ENCODE data around the gene KSR2.
"Not testable (repeated sequence)": the region's sequence is repeated elsewhere in the genome, so short reads cannot be mapped to it uniquely, and the experiment has no call there.

DNA sequence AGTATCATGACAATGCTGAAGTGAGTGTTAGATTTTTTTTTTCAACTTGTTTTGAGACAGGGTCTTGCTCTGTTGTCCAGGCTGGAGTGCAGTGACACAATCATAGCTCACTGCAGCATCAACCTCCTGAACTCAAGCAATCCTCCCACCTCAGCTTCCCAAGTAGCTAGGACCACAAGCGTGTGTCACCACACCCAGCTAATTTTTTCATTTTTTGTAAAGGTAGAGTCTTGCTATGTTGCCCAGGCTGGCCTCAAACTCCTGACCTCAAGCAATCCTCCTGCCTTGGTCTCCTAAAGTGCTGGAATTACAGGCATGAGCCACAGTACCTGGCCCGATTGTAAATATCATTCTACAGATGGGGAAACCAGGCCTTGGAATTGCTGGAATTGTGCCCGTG, 94.6 kb downstream of the KSR2 start:
- not testable (repeated sequence) for TF ChIP-seq POLR2A (IDR thresholded peaks at IDR 0.05)
- TF ChIP-seq, protein P1, sequence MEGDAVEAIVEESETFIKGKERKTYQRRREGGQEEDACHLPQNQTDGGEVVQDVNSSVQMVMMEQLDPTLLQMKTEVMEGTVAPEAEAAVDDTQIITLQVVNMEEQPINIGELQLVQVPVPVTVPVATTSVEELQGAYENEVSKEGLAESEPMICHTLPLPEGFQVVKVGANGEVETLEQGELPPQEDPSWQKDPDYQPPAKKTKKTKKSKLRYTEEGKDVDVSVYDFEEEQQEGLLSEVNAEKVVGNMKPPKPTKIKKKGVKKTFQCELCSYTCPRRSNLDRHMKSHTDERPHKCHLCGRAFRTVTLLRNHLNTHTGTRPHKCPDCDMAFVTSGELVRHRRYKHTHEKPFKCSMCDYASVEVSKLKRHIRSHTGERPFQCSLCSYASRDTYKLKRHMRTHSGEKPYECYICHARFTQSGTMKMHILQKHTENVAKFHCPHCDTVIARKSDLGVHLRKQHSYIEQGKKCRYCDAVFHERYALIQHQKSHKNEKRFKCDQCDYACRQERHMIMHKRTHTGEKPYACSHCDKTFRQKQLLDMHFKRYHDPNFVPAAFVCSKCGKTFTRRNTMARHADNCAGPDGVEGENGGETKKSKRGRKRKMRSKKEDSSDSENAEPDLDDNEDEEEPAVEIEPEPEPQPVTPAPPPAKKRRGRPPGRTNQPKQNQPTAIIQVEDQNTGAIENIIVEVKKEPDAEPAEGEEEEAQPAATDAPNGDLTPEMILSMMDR (IDR thresholded peaks at IDR 0.05 in 4 of 5, conservative IDR thresholded peaks at IDR 0.05 in 1 of 5), result not testable (repeated sequence)

Measured in gastrocnemius medialis (tissue), 4 donors.